GM23338 (cell line): ENCODE results near the gene MAD1L1. TPM values are rescaled to one million over a fixed set of nuclear protein-coding genes. Genes with fewer than 3 reads are reported as not detected.

Source experiments
- ATAC-seq: fragments of 200-7000 bp; cut with Tn5 transposase; 3 replicates; pipeline ENCODE4 v1.9.1; 2020
- DNase-seq: peaks from one replicate; pipeline ENCODE4 v3.0.0-alpha.2; 2015; ENCODE audit warnings: low spot score
- H2AFZ ChIP-seq: fragments of 200-600 bp; sonication (generic); 2 replicates; pipeline ENCODE4 v1.8.0; 2016; ENCODE audit warnings: antibody characterized with exemption, mild to moderate bottlenecking, moderate library complexity
- H3F3A ChIP-seq: fragments of 200-600 bp; sonication (generic); replicated peaks from 2 replicates; pipeline ENCODE4 v1.8.0; 2017; ENCODE audit warnings: antibody characterized with exemption, mixed run types, low read depth
- H3K27ac ChIP-seq: fragments of 200-600 bp; sonication (generic); 2 replicates; pipeline ENCODE4 v1.6.1; 2016; ENCODE audit warnings: low read depth
- H3K27me3 ChIP-seq: fragments of 200-600 bp; sonication (generic); 2 replicates; pipeline ENCODE4 v1.8.0; 2016; ENCODE audit warnings: mild to moderate bottlenecking, mixed run types, moderate library complexity; ENCODE audit not compliant: insufficient read depth
- H3K36me3 ChIP-seq: fragments of 200-600 bp; sonication (generic); 2 replicates; pipeline ENCODE4 v1.8.0; 2016; ENCODE audit warnings: mild to moderate bottlenecking; ENCODE audit not compliant: insufficient read depth
- H3K4me1 ChIP-seq: fragments of 200-600 bp; sonication (generic); 2 replicates; pipeline ENCODE4 v1.8.0; 2016; ENCODE audit warnings: mild to moderate bottlenecking, moderate library complexity; ENCODE audit not compliant: insufficient read depth
- H3K4me2 ChIP-seq: fragments of 200-600 bp; sonication (generic); 2 replicates; pipeline ENCODE4 v1.7.1; 2017; ENCODE audit warnings: mixed run types
- H3K4me3 ChIP-seq: fragments of 200-600 bp; sonication (generic); 2 replicates; pipeline ENCODE4 v1.6.1; 2016; ENCODE audit warnings: mixed run types
- H3K79me2 ChIP-seq: fragments of 200-600 bp; sonication (generic); replicated peaks from 2 replicates; pipeline ENCODE4 v1.8.0; 2017; ENCODE audit warnings: mild to moderate bottlenecking; ENCODE audit not compliant: insufficient read depth
- H3K9me2 ChIP-seq: fragments of 200-600 bp; sonication (generic); 2 replicates; pipeline ENCODE4 v1.8.0; 2017; ENCODE audit not compliant: insufficient read depth
- H4K20me1 ChIP-seq: fragments of 200-600 bp; sonication (generic); replicated peaks from 2 replicates; pipeline ENCODE4 v1.8.0; 2017; ENCODE audit warnings: mild to moderate bottlenecking; ENCODE audit not compliant: insufficient read depth
- H3K27ac Mint-ChIP-seq: 2 replicates; pipeline ENCODE4 v1.8.0; 2020; ENCODE audit warnings: inconsistent platforms, mild to moderate bottlenecking, moderate library complexity, mixed read lengths
- H3K27me3 Mint-ChIP-seq: 3 replicates; pipeline ENCODE4 v1.8.0; 2022; ENCODE audit warnings: low read depth, mild to moderate bottlenecking, moderate library complexity, mixed read lengths, inconsistent platforms; ENCODE audit not compliant: insufficient read depth, poor library complexity
- H3K36me3 Mint-ChIP-seq: 3 replicates; pipeline ENCODE4 v1.8.0; 2021; ENCODE audit warnings: low read depth, mild to moderate bottlenecking, inconsistent platforms, moderate library complexity, mixed read lengths
- H3K4me1 Mint-ChIP-seq: 3 replicates; pipeline ENCODE4 v1.8.0; 2020; ENCODE audit warnings: mild to moderate bottlenecking, inconsistent platforms, mixed read lengths
- H3K4me3 Mint-ChIP-seq: 3 replicates; pipeline ENCODE4 v1.8.0; 2021; ENCODE audit warnings: moderate library complexity, mild to moderate bottlenecking, inconsistent platforms, mixed read lengths
- H3K9me3 Mint-ChIP-seq: 3 replicates; pipeline ENCODE4 v1.8.0; 2020; ENCODE audit warnings: moderate library complexity, mild to moderate bottlenecking, inconsistent platforms, mixed read lengths
- CREB1 ChIP-seq: fragments of 250-450 bp; sonication (Bioruptor Pico); IDR thresholded peaks from 2 replicates; pipeline ENCODE4 v1.5.0; 2020; ENCODE audit warnings: low read depth, mild to moderate bottlenecking, moderate library complexity
- EZH2 ChIP-seq: fragments of 200-600 bp; sonication (generic); IDR thresholded peaks from one replicate; pipeline ENCODE4 v1.8.0; 2017; ENCODE audit warnings: antibody characterized with exemption, mild to moderate bottlenecking, low read depth; ENCODE audit not compliant: unreplicated experiment
- EZH2phosphoT487 ChIP-seq: fragments of 200-600 bp; sonication (generic); IDR thresholded peaks from one replicate; pipeline ENCODE4 v1.8.1; 2018; ENCODE audit warnings: antibody characterized with exemption; ENCODE audit not compliant: unreplicated experiment
- JUNB ChIP-seq: IDR thresholded peaks from one replicate; pipeline ENCODE4 v1.6.1; 2016; ENCODE audit warnings: antibody characterized with exemption; ENCODE audit not compliant: unreplicated experiment
- NANOG ChIP-seq: IDR thresholded peaks from 2 replicates; pipeline ENCODE4 v1.6.1; 2016; ENCODE audit warnings: antibody characterized with exemption, borderline replicate concordance
- POLR2AphosphoS5 ChIP-seq: IDR thresholded peaks from 2 replicates; pipeline ENCODE4 v1.6.1; 2016; ENCODE audit warnings: antibody characterized with exemption, low read depth
- STAT1 ChIP-seq: IDR thresholded peaks from one replicate; pipeline ENCODE4 v1.6.1; 2016; ENCODE audit warnings: antibody characterized with exemption; ENCODE audit not compliant: unreplicated experiment
- ZNF114 ChIP-seq: fragments of 250-450 bp; sonication (Bioruptor Pico); IDR thresholded peaks from 2 replicates; pipeline ENCODE4 v1.5.0; 2020; ENCODE audit warnings: mild to moderate bottlenecking, moderate library complexity
- ZNF331 ChIP-seq: fragments of 250-450 bp; sonication (Bioruptor Pico); IDR thresholded peaks from 2 replicates; pipeline ENCODE4 v1.5.0; 2020; ENCODE audit warnings: low read depth, mild to moderate bottlenecking, moderate library complexity
- ZNF462 ChIP-seq: fragments of 250-450 bp; sonication (Bioruptor Pico); IDR thresholded peaks from 2 replicates; pipeline ENCODE4 v1.5.0; 2020; ENCODE audit warnings: mild to moderate bottlenecking, moderate library complexity
- polyA plus RNA-seq: library from polyadenylated mRNA; unstranded; fragments of >200 nt; fragmentation: Nextera tagmentation; extraction: Ambion mirVana; gene quantifications from 2 replicates; pipeline ENCODE4 v1.2.1, GENCODE V29; 2016
- total RNA-seq: library from RNA; depleted of rRNA; stranded (reverse); fragments of >200 nt; shearing (Covaris generic); gene quantifications from 2 replicates; pipeline ENCODE4 v1.2.3, GENCODE V29; 2014
- TF ChIP-seq, protein P1 (sequence below): IDR thresholded peaks from 2 replicates; pipeline ENCODE4 v1.6.1; 2016; ENCODE audit warnings: antibody characterized with exemption
- TF ChIP-seq, protein P2 (sequence below), 2 experiments: fragments of 200-600 bp in 1 of 2; sonication (generic) in 1 of 2; conservative IDR thresholded peaks; 2 replicates each; pipeline versions ENCODE4 v1.5.1 to v1.6.1; 2016 to 2017; ENCODE audit warnings: antibody characterized with exemption in 2 of 2, low read depth in 2 of 2, mild to moderate bottlenecking in 2 of 2, moderate library complexity in 1 of 2
- TF ChIP-seq, protein P3 (sequence below): IDR thresholded peaks from one replicate; pipeline ENCODE4 v1.6.1; 2018; ENCODE audit warnings: antibody characterized with exemption; ENCODE audit not compliant: unreplicated experiment

The MAD1L1 gene
- total and polyA plus RNA-seq, 2 experiments from 2014 or later = 40.3 to 59.3 TPM

DNA sequence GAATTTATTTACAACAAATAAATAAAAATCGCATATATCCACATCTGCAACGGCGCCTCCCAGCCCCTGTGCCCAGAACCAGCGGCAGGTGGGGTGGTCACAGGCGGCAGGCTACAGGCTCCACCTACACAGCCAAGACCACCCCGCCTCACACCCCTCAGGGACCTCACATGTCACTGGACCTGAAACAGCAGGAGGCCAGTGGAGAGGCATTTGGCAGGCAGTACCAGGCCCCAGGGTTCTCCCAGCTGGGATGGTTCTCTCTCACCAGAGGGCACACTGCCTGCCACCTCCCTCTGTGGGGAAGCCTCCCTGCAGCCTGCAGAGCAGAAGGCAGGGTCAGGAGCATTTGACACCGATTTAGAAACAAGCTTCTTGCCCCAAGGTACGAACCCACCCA lies 81.5 kb downstream of the MAD1L1 start:
- no peak for TF ChIP-seq ZNF331 (CRISPR knock-in tag)
- TF ChIP-seq CREB1 (CRISPR knock-in tag) = no peak
- no peak for TF ChIP-seq ZNF114
- no peak for TF ChIP-seq EZH2
- no peak for TF ChIP-seq POLR2AphosphoS5
- TF ChIP-seq, protein P1, sequence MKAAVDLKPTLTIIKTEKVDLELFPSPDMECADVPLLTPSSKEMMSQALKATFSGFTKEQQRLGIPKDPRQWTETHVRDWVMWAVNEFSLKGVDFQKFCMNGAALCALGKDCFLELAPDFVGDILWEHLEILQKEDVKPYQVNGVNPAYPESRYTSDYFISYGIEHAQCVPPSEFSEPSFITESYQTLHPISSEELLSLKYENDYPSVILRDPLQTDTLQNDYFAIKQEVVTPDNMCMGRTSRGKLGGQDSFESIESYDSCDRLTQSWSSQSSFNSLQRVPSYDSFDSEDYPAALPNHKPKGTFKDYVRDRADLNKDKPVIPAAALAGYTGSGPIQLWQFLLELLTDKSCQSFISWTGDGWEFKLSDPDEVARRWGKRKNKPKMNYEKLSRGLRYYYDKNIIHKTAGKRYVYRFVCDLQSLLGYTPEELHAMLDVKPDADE = no peak
- no peak for TF ChIP-seq STAT1
- no peak for TF ChIP-seq ZNF462 (CRISPR knock-in tag)
- TF ChIP-seq, protein P2, sequence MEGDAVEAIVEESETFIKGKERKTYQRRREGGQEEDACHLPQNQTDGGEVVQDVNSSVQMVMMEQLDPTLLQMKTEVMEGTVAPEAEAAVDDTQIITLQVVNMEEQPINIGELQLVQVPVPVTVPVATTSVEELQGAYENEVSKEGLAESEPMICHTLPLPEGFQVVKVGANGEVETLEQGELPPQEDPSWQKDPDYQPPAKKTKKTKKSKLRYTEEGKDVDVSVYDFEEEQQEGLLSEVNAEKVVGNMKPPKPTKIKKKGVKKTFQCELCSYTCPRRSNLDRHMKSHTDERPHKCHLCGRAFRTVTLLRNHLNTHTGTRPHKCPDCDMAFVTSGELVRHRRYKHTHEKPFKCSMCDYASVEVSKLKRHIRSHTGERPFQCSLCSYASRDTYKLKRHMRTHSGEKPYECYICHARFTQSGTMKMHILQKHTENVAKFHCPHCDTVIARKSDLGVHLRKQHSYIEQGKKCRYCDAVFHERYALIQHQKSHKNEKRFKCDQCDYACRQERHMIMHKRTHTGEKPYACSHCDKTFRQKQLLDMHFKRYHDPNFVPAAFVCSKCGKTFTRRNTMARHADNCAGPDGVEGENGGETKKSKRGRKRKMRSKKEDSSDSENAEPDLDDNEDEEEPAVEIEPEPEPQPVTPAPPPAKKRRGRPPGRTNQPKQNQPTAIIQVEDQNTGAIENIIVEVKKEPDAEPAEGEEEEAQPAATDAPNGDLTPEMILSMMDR (conservative IDR thresholded peaks at IDR 0.05; ENCODE audit: low read depth in 2 of 2) = no peak
- TF ChIP-seq JUNB = no peak
- no peak for TF ChIP-seq NANOG
- TF ChIP-seq, protein P3, sequence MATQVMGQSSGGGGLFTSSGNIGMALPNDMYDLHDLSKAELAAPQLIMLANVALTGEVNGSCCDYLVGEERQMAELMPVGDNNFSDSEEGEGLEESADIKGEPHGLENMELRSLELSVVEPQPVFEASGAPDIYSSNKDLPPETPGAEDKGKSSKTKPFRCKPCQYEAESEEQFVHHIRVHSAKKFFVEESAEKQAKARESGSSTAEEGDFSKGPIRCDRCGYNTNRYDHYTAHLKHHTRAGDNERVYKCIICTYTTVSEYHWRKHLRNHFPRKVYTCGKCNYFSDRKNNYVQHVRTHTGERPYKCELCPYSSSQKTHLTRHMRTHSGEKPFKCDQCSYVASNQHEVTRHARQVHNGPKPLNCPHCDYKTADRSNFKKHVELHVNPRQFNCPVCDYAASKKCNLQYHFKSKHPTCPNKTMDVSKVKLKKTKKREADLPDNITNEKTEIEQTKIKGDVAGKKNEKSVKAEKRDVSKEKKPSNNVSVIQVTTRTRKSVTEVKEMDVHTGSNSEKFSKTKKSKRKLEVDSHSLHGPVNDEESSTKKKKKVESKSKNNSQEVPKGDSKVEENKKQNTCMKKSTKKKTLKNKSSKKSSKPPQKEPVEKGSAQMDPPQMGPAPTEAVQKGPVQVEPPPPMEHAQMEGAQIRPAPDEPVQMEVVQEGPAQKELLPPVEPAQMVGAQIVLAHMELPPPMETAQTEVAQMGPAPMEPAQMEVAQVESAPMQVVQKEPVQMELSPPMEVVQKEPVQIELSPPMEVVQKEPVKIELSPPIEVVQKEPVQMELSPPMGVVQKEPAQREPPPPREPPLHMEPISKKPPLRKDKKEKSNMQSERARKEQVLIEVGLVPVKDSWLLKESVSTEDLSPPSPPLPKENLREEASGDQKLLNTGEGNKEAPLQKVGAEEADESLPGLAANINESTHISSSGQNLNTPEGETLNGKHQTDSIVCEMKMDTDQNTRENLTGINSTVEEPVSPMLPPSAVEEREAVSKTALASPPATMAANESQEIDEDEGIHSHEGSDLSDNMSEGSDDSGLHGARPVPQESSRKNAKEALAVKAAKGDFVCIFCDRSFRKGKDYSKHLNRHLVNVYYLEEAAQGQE = no peak
- TF ChIP-seq EZH2phosphoT487 = no peak
- Histone ChIP-seq H3K36me3 (no peaks in the 10 kb centered on the region), H3F3A (no peaks in the 10 kb centered on the region), H3K79me2 (peaks cover 22% of the 10 kb centered on the region), H2AFZ (no peak overlapping the region), H3K4me1 (no peaks in the 10 kb centered on the region), H3K27ac (peak overlapping the region; percentile 9; the same call in 1 of the 2 replicates), H3K9me2 (no peaks in the 10 kb centered on the region), H3K27me3 (no peaks in the 10 kb centered on the region), H4K20me1 (peaks cover 9% of the 10 kb centered on the region), H3K4me3 (no peak overlapping the region), H3K4me2 (no peak overlapping the region)
- no peak for DNase-seq
- Mint-ChIP-seq H3K27ac (0 out of 2 replicates have a peak overlapping the region, but pooled peaks have one; percentile 55), H3K27me3 (peaks cover 7% of the 10 kb centered on the region), H3K4me3 (no peak overlapping the region), H3K4me1 (peaks cover 10% of the 10 kb centered on the region), H3K36me3 (peaks cover 5% of the 10 kb centered on the region; the same call in 2 of the 3 replicates), H3K9me3 (no peaks in the 10 kb centered on the region)
- peak; percentile 36 for ATAC-seq
